ENCODE measurements around the gene RNF208.

DNA sequence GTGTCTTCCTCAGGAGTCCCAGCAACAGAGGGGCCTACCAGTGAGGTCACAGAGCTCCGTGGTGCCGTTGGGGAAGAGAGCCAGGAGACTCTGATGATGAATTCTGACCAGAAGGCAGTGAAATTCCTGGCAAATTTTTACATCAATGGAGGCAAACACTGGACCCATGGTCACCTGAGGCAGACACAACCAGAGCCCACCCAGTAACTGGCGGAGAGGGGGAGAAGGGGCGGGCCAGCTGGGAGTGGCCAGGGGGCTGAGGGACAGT is 29.1 kb upstream of the RNF208 start, which contains the start of gene STPG3:
- TF ChIP-seq, protein P1, sequence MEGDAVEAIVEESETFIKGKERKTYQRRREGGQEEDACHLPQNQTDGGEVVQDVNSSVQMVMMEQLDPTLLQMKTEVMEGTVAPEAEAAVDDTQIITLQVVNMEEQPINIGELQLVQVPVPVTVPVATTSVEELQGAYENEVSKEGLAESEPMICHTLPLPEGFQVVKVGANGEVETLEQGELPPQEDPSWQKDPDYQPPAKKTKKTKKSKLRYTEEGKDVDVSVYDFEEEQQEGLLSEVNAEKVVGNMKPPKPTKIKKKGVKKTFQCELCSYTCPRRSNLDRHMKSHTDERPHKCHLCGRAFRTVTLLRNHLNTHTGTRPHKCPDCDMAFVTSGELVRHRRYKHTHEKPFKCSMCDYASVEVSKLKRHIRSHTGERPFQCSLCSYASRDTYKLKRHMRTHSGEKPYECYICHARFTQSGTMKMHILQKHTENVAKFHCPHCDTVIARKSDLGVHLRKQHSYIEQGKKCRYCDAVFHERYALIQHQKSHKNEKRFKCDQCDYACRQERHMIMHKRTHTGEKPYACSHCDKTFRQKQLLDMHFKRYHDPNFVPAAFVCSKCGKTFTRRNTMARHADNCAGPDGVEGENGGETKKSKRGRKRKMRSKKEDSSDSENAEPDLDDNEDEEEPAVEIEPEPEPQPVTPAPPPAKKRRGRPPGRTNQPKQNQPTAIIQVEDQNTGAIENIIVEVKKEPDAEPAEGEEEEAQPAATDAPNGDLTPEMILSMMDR (conservative IDR thresholded peaks at IDR 0.05; ENCODE audit: low read depth in 2 of 2) = no peak
- no peak for TF ChIP-seq POLR2AphosphoS5 (IDR thresholded peaks at IDR 0.05; ENCODE audit: low read depth)
- no peak for TF ChIP-seq EZH2 (IDR thresholded peaks at IDR 0.05; ENCODE audit: low read depth, unreplicated experiment)
- TF ChIP-seq EZH2phosphoT487 (IDR thresholded peaks at IDR 0.05; ENCODE audit: unreplicated experiment) = no peak
- TF ChIP-seq JUNB (IDR thresholded peaks at IDR 0.05; ENCODE audit: unreplicated experiment) = no peak
- TF ChIP-seq, protein P2, sequence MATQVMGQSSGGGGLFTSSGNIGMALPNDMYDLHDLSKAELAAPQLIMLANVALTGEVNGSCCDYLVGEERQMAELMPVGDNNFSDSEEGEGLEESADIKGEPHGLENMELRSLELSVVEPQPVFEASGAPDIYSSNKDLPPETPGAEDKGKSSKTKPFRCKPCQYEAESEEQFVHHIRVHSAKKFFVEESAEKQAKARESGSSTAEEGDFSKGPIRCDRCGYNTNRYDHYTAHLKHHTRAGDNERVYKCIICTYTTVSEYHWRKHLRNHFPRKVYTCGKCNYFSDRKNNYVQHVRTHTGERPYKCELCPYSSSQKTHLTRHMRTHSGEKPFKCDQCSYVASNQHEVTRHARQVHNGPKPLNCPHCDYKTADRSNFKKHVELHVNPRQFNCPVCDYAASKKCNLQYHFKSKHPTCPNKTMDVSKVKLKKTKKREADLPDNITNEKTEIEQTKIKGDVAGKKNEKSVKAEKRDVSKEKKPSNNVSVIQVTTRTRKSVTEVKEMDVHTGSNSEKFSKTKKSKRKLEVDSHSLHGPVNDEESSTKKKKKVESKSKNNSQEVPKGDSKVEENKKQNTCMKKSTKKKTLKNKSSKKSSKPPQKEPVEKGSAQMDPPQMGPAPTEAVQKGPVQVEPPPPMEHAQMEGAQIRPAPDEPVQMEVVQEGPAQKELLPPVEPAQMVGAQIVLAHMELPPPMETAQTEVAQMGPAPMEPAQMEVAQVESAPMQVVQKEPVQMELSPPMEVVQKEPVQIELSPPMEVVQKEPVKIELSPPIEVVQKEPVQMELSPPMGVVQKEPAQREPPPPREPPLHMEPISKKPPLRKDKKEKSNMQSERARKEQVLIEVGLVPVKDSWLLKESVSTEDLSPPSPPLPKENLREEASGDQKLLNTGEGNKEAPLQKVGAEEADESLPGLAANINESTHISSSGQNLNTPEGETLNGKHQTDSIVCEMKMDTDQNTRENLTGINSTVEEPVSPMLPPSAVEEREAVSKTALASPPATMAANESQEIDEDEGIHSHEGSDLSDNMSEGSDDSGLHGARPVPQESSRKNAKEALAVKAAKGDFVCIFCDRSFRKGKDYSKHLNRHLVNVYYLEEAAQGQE (IDR thresholded peaks at IDR 0.05; ENCODE audit: unreplicated experiment) = no peak
- TF ChIP-seq CREB1 (CRISPR knock-in tag; IDR thresholded peaks at IDR 0.05; ENCODE audit: low read depth) = no peak
- TF ChIP-seq STAT1 (IDR thresholded peaks at IDR 0.05; ENCODE audit: unreplicated experiment) = no peak
- TF ChIP-seq, protein P3, sequence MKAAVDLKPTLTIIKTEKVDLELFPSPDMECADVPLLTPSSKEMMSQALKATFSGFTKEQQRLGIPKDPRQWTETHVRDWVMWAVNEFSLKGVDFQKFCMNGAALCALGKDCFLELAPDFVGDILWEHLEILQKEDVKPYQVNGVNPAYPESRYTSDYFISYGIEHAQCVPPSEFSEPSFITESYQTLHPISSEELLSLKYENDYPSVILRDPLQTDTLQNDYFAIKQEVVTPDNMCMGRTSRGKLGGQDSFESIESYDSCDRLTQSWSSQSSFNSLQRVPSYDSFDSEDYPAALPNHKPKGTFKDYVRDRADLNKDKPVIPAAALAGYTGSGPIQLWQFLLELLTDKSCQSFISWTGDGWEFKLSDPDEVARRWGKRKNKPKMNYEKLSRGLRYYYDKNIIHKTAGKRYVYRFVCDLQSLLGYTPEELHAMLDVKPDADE (IDR thresholded peaks at IDR 0.05) = no peak
- TF ChIP-seq ZNF331 (CRISPR knock-in tag; IDR thresholded peaks at IDR 0.05; ENCODE audit: low read depth) = no peak
- TF ChIP-seq, protein P4, sequence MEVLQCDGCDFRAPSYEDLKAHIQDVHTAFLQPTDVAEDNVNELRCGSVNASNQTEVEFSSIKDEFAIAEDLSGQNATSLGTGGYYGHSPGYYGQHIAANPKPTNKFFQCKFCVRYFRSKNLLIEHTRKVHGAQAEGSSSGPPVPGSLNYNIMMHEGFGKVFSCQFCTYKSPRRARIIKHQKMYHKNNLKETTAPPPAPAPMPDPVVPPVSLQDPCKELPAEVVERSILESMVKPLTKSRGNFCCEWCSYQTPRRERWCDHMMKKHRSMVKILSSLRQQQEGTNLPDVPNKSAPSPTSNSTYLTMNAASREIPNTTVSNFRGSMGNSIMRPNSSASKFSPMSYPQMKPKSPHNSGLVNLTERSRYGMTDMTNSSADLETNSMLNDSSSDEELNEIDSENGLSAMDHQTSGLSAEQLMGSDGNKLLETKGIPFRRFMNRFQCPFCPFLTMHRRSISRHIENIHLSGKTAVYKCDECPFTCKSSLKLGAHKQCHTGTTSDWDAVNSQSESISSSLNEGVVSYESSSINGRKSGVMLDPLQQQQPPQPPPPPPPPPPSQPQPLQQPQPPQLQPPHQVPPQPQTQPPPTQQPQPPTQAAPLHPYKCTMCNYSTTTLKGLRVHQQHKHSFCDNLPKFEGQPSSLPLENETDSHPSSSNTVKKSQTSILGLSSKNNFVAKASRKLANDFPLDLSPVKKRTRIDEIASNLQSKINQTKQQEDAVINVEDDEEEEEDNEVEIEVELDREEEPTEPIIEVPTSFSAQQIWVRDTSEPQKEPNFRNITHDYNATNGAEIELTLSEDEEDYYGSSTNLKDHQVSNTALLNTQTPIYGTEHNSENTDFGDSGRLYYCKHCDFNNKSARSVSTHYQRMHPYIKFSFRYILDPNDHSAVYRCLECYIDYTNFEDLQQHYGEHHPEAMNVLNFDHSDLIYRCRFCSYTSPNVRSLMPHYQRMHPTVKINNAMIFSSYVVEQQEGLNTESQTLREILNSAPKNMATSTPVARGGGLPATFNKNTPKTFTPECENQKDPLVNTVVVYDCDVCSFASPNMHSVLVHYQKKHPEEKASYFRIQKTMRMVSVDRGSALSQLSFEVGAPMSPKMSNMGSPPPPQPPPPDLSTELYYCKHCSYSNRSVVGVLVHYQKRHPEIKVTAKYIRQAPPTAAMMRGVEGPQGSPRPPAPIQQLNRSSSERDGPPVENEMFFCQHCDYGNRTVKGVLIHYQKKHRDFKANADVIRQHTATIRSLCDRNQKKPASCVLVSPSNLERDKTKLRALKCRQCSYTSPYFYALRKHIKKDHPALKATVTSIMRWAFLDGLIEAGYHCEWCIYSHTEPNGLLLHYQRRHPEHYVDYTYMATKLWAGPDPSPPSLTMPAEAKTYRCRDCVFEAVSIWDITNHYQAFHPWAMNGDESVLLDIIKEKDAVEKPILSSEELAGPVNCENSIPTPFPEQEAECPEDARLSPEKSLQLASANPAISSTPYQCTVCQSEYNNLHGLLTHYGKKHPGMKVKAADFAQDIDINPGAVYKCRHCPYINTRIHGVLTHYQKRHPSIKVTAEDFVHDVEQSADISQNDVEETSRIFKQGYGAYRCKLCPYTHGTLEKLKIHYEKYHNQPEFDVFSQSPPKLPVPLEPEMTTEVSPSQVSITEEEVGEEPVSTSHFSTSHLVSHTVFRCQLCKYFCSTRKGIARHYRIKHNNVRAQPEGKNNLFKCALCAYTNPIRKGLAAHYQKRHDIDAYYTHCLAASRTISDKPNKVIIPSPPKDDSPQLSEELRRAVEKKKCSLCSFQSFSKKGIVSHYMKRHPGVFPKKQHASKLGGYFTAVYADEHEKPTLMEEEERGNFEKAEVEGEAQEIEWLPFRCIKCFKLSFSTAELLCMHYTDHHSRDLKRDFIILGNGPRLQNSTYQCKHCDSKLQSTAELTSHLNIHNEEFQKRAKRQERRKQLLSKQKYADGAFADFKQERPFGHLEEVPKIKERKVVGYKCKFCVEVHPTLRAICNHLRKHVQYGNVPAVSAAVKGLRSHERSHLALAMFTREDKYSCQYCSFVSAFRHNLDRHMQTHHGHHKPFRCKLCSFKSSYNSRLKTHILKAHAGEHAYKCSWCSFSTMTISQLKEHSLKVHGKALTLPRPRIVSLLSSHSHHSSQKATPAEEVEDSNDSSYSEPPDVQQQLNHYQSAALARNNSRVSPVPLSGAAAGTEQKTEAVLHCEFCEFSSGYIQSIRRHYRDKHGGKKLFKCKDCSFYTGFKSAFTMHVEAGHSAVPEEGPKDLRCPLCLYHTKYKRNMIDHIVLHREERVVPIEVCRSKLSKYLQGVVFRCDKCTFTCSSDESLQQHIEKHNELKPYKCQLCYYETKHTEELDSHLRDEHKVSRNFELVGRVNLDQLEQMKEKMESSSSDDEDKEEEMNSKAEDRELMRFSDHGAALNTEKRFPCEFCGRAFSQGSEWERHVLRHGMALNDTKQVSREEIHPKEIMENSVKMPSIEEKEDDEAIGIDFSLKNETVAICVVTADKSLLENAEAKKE (CRISPR knock-in tag; IDR thresholded peaks at IDR 0.05) = no peak
- TF ChIP-seq ZNF114 (CRISPR knock-in tag; IDR thresholded peaks at IDR 0.05) = no peak
- TF ChIP-seq NANOG (IDR thresholded peaks at IDR 0.05; ENCODE audit: borderline replicate concordance) = no peak

Data from GM23338 (cell line).